Breast epithelium (tissue), 3 donors: Measurements from ENCODE around the gene DYSF.

Source experiments
- POLR2A ChIP-seq: fragments of 450-650 bp; IDR thresholded peaks from one replicate; pipeline ENCODE4 v1.6.1; 2016; ENCODE audit warnings: antibody characterized with exemption, mild to moderate bottlenecking, moderate library complexity
- POLR2AphosphoS5 ChIP-seq, 3 donors: sonication (generic); formaldehyde crosslinking; IDR thresholded peaks; one replicate each; pipeline ENCODE4 v1.6.1; 2017; ENCODE audit warnings: antibody characterized with exemption in 3 of 3
- TF ChIP-seq, protein P1 (sequence below), 3 donors: fragments of 450-650 bp; IDR thresholded peaks; one replicate each; pipeline ENCODE4 v1.5.1; 2016 to 2017; ENCODE audit warnings: antibody characterized with exemption in 3 of 3, mild to moderate bottlenecking in 3 of 3, moderate library complexity in 3 of 3

DNA sequence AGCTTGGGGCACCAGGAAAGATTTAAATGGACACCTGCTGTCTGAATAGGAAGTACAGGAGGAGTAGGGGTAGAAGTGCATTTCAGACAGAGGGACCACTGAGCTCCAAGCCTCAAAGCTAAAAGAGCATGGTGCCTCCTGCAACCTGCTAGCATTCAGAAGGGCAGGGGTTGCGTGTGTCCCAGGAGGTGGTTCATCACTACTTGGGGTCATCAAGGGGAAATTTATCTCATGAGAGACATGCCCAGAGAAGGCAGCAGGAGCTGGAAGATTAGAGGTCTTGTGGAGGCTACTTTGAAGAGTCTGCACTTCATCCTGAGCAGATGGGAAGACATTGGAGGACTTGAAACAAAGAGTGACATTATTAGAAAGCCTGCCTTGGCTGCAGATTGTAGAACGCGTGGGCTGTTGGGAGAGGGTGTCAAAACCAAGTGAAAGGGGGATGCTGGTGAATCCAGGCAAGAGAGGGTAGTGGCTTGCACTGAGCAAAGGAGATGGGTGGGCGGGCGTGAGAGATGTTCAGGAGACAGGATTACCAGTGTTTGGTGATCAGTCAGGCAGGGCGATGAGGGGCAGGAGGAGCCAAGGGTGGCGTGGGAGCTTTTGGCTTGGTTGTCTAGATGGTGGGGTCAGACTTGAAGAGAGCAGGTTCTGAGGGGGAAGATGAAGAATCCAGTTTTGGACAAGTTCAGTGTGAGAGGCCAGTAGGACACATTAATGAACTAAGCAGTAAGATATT is 154.0 kb downstream of the DYSF start:
- TF ChIP-seq, protein P1, sequence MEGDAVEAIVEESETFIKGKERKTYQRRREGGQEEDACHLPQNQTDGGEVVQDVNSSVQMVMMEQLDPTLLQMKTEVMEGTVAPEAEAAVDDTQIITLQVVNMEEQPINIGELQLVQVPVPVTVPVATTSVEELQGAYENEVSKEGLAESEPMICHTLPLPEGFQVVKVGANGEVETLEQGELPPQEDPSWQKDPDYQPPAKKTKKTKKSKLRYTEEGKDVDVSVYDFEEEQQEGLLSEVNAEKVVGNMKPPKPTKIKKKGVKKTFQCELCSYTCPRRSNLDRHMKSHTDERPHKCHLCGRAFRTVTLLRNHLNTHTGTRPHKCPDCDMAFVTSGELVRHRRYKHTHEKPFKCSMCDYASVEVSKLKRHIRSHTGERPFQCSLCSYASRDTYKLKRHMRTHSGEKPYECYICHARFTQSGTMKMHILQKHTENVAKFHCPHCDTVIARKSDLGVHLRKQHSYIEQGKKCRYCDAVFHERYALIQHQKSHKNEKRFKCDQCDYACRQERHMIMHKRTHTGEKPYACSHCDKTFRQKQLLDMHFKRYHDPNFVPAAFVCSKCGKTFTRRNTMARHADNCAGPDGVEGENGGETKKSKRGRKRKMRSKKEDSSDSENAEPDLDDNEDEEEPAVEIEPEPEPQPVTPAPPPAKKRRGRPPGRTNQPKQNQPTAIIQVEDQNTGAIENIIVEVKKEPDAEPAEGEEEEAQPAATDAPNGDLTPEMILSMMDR (IDR thresholded peaks at IDR 0.05): no peak
- no peak for TF ChIP-seq POLR2AphosphoS5 (IDR thresholded peaks at IDR 0.05)
- no peak for TF ChIP-seq POLR2A
